RWPE1 (cell line): Measurements from ENCODE around the gene ERGIC1.

Experiments used
- CTCF ChIA-PET: fragments of 350-600 bp; sonication (Branson Sonifier 250); formaldehyde crosslinking; extraction: SDS; loops from one replicate; lab custom pipeline; 2021; lab: Yijun Ruan, JAX
- POLR2A ChIA-PET: fragments of 400-600 bp; formaldehyde crosslinking; extraction: SDS; loops from one replicate; lab custom pipeline; 2020; ENCODE audit warnings: antibody characterized with exemption; ENCODE audit not compliant: low non-redundant PET; lab: Yijun Ruan, JAX
- DNase-seq: peaks from one replicate; pipeline ENCODE4 v3.0.0; 2012; ENCODE audit warnings: low spot score
- H3K27ac ChIP-seq: fragments of 450-650 bp; 2 replicates; pipeline ENCODE4 v1.5.1; 2017
- TF ChIP-seq, protein P1 (sequence below): fragments of 450-650 bp; conservative IDR thresholded peaks from 2 replicates; pipeline ENCODE4 v1.5.1; 2017; ENCODE audit warnings: low read depth, mild to moderate bottlenecking

ERGIC1 gene

DNA sequence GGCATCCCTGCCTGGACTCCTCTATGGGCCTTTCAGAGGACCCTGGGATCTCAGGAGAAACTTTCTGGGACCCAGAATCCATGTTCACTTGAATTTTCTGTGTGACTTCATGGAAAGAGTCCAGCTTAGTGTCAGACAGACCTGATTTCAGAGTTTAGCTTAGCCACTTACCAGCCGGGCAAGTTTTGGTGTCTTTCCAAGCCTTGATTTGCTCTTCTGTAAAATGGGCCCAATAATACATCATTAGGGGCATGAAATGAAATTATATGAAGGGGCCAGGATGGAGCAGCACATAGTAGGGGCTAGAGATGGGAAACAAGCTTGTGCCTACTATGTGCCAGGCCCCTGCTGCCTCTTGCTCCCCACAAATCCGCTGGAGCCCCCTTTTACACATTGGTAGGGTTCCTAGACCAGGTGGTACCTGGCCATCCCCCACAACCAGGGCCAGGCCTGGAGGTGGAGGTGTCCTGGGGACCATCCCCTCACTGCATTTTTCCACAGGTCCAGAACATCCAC, 92.0 kb downstream of the ERGIC1 start:
- no peak for DNase-seq
- H3K27ac ChIP-seq, result peak overlapping the region; percentile 53
- ChIA-PET POLR2A (no interaction called here), CTCF (interaction anchor here (1.4 to 10.1 kb wide), 2 partner anchors 155 to 213 kb away, joined by 4 to 138 read pairs; partner anchors contain the start of gene DUSP1)
- TF ChIP-seq, protein P1, sequence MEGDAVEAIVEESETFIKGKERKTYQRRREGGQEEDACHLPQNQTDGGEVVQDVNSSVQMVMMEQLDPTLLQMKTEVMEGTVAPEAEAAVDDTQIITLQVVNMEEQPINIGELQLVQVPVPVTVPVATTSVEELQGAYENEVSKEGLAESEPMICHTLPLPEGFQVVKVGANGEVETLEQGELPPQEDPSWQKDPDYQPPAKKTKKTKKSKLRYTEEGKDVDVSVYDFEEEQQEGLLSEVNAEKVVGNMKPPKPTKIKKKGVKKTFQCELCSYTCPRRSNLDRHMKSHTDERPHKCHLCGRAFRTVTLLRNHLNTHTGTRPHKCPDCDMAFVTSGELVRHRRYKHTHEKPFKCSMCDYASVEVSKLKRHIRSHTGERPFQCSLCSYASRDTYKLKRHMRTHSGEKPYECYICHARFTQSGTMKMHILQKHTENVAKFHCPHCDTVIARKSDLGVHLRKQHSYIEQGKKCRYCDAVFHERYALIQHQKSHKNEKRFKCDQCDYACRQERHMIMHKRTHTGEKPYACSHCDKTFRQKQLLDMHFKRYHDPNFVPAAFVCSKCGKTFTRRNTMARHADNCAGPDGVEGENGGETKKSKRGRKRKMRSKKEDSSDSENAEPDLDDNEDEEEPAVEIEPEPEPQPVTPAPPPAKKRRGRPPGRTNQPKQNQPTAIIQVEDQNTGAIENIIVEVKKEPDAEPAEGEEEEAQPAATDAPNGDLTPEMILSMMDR, result no peak

DNA sequence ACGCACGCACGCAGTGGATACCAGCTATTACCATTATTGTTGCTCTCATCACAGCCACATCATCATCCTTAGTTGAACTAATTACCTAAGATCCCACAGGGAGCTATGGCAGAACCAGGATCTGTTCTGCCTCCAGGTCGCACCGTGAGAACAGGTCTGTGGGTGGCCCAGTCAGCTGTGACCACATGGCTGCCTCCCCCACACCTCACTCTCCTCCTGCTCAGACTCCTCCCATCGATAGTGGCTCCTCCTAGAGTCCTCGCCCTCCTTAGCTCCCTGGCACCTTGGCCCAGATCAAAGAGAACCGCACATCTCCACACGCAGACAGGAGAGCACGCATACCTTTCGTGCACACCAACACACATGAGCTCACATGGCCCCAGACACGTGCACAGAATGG, 92.7 kb downstream of the ERGIC1 start:
- no peak for DNase-seq
- ChIA-PET CTCF (interaction anchor here (0.6 to 10.1 kb wide), 3 partner anchors 156 to 214 kb away, joined by 4 to 138 read pairs (median 5); partner anchors contain the start of gene DUSP1), POLR2A (no interaction called here)
- TF ChIP-seq, protein P1, result no peak
- peak overlapping the region; percentile 53 for H3K27ac ChIP-seq

DNA sequence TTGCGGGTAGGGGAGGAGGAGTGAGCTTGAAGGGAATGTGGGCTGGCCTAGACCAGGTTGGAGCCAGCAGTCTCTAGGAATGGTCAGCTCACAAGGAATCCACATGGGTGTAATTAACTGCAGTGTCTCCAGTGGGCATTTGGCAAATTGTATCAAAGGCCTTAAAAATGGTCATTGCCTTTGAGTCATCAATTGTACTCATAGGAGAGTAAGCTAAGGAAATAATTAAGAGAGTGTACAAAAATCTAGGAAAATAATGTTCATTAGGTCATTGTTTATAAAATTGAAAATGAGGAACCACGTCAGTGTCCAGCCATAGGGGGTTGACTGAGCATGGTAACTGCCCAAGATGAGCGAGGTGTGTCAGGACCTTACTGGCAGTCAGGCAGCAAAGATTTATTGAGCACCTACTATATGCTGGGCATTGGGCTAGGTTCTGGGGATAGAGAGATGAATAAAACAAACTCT, 95.4 kb downstream of the ERGIC1 start:
- DNase-seq, result no peak
- ChIA-PET POLR2A (no interaction called here), CTCF (interaction anchor here (0.6 to 10.1 kb wide), 4 partner anchors 57 to 426 kb away, joined by 3 to 138 read pairs (median 21); no protein-coding TSS in a partner anchor)
- H3K27ac ChIP-seq, result no peak overlapping the region
- TF ChIP-seq, protein P1, result no peak

DNA sequence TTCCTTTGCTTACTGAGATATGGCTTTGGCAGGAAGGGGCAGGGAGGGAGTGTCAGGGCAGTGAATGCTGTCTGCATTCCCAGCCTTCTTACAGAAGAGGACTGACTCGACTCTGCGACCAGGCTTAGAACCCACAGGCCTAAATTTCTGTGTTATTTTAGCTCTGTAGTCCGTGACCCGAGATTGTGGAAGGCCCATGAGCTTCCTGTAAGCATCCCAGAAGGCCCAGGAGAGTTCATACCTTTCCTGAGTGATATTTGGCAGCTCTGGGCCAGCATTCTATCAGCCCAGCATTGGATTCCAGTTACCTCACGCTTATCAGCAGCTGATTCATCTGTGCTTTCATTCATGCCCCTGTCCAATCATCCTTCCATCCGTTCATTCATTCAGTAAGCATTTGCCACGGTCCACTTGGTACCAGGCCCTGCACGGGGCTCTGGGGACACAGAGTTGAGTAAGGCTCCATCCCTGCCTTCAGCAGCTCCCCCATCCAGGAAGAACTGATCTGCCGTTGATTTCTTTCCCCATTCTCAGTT, 97.0 kb downstream of the ERGIC1 start:
- TF ChIP-seq, protein P1, result no peak
- ChIA-PET POLR2A (interaction anchor here (0.6 to 0.7 kb wide), 2 partner anchors 95 to 216 kb away, joined by 3 to 4 read pairs; no protein-coding TSS in a partner anchor), CTCF (interaction anchor here (0.5 to 10.1 kb wide), 13 partner anchors 11 to 394 kb away, joined by 3 to 138 read pairs (median 4); partner anchors contain the start of gene DUSP1)
- peak; percentile 87 for DNase-seq
- peak overlapping the region; percentile 79 for H3K27ac ChIP-seq

DNA sequence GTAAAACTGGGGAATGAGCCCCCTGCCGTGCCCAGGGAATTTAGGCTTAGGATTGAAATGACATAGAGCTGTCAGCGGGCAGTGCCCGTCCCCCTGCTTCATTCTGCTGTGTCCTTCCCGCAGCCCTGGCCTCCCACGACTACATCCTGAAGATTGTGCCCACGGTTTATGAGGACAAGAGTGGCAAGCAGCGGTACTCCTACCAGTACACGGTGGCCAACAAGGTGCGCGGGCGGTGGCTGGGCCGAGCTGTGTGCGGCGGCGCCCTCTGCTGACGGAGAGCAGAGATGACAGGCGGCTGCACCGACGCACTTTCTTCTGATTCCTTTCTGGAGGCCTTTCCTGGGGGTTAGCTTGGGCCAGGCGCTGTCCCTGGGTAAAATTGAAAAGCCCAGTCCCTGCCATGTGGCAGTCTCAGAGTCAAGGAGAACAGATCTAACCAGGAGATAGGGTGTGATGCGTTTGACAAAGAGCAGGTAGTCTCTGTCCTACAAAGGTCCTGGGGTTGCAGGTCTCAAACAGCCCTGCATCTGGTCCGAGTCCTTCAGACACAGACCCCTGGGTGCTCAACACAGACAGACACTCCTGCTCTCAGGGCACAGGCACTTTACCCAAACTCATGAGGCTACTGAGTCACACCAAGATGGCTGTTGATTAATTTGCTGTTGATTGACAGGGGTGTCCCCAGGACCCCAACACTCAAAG, 98.4 kb downstream of the ERGIC1 start:
- POLR2A ChIA-PET, result no interaction called here

More for the DNA sequence above, 98.4 kb downstream of the ERGIC1 start:
- TF ChIP-seq, protein P1, result peak; percentile 99
- DNase-seq, result peak; percentile 85
- CTCF ChIA-PET, result interaction anchor here (0.5 to 10.1 kb wide), 36 partner anchors 9 to 749 kb away, joined by 3 to 138 read pairs (median 3); partner anchors contain the start of gene DUSP1
- H3K27ac ChIP-seq, result peak overlapping the region; percentile 79
